IPS-NIHi7 (cell line): ENCODE data around the gene ATP5F1C.
"Not testable (repeated sequence)": the region's sequence is repeated elsewhere in the genome, so short reads cannot be mapped to it uniquely, and the experiment has no call there.

Experiments used
- DNase-seq: peaks from one replicate; pipeline ENCODE4 v3.0.0; 2012; ENCODE audit warnings: mixed read lengths; ENCODE audit errors: extremely low spot score

Gene ATP5F1C

DNA sequence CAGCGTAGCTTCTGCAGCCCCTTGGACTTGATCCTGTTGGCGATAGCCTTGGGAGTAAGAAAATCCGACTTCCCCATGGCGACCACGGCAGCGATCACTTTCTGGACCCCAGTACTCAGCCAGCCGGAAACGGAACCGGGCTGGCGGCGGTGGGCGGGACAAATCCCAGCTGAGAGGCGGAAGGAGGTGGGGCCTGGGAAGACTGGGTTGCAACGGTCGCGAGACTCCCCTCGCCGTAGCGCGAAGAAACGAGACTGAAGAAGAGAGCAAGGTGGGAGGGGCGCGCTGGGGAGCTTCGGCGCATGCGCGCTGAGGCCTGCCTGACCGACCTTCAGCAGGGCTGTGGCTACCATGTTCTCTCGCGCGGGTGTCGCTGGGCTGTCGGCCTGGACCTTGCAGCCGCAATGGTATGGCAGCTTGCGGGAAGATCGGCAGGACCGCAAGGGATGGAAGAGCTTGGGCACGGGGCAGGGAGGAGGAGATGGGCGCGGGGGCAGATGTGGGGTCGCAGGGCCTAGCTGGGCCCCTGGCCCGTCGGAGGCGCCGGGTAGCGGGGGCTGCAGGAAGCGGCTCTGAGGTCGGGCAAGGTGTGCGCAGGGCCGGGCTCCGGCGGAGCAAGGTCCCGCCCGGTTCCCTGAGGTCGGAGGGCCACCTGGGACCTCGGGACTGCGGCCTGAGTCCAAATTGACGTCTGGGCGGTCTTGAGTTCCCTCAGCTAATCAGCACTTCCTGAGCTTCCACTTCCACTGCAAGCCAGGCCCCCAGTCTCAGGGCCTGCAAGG is at the start of gene ATP5F1C, which contains the start of gene KIN:
Gene ATP5F1C, plus strand, starts transcription at position 321 of the 782 bp plus-strand sequence. Its CDS starts 31 bp downstream, at position 352.
Gene KIN, minus strand, starts transcription at position 137 of the 782 bp plus-strand sequence. Its CDS starts 60 bp downstream, at position 77.
- DNase-seq = peak; percentile 99

DNA sequence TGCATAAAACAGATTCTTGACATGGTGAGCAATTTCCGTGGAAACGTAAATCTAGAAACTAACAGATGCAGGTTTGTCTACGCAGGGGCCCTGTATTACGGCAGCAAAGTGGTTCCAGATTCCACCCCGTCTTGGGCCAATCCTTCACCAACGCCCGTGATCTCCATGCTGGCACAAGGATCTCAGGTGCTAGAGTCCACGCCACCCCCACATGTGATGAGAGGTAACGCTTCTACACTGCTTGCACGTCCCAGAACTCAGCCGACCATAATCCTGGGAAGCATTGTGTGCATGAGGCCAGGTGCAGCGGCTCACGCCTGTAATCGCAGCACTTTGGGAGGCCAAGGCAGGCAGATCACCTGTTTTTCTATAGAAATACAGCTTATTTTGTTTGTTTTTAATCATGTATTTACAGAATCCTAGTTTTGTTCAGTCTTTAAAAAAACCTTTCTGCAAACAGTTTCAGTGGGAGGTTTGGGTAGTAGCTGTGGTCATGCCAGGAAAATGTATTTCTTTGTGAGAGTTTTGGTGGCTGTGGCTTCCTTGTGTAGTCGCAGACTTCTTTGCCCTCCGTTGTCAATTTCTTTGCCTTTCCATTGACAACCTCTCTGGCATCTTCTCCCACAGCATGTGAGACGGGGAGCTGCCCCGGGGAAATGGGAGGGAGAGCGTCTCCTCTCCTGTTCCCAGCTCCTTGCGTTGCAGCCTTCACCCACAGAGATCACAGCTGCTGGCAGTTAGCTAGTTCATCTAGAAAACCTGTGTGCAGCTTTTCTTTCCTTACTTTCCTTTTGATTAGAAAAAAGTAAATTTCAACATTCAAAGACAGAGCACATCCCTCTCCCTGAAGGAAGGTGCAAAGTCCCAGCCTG is 49.2 kb upstream of the ATP5F1C start:
- no peak for DNase-seq

DNA sequence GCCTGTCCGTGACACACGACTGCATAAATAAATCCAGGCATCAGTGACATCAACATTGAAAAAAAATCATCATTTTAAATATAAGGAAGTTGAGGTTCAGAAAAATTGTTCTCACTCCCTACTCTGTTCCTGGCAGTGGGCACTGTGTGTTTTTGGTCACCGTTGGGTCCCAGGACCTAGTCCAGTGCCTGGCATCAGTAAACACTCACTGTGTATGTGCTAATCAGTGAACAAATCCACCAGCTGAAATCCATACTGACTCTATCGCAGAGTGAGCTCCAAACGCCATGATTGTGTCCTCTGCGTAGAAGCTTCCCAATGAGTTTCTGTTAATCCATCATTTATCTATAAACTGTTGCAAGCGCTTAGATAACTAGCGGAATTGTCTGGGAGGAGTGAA is 43.7 kb upstream of the ATP5F1C start:
- no peak for DNase-seq

DNA sequence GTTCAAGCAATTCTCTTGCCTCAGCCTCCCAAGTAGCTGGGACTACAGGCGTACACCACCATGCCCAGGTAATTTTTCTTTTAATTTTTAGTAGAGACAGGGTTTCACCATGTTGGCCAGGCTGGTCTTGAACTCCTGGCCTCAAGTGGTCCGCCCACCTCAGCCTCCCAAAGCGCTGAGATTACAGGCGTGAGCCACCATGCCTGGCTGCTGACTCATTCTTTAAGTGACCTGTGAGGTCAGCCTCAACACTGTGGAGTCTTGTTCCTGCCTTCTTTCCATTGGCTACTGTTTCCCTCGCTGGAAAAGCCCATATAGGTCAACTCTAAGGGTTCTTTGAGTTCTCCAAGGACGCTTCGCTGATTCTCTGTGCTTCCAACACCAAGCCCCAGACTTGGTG is 39.3 kb upstream of the ATP5F1C start:
- not testable (repeated sequence) for DNase-seq

DNA sequence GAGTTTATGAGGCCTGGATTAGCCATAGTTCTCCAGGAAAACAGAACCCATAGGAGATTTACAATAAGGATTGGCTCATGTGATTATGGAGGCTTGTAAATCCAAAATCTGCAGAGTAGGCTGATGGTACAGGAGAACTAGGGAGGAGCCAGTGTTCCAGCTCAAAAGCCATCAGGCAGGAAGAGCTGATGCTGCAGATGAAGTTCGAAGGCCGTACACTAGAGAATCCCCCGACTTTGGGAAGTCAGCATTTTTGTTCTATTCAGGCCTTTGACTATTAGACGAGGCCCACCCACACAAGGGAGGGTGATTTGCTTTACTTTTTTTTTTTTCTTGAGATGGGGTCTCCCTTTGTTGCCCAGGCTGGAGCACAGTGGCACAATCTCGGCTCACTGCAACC is 37.8 kb upstream of the ATP5F1C start:
- DNase-seq = no peak

DNA sequence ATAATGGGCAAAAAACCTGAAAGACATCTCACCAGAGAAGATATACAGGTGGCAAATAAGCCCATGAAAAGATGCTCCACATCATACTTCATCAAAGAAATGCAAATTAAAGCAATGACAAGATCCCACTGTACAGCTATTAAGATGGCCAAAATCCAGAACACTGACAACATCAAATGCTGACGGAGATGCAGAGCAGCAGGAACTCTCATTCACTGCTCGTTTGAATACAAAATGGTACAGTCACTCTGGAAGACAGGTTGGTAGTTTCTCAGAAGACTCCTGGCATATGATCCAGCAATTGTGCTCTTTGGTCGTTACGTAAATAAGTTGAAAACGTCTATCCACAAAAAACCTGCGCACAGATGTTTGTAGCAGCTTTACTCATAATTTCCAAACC is 35.7 kb upstream of the ATP5F1C start:
- DNase-seq = no peak

DNA sequence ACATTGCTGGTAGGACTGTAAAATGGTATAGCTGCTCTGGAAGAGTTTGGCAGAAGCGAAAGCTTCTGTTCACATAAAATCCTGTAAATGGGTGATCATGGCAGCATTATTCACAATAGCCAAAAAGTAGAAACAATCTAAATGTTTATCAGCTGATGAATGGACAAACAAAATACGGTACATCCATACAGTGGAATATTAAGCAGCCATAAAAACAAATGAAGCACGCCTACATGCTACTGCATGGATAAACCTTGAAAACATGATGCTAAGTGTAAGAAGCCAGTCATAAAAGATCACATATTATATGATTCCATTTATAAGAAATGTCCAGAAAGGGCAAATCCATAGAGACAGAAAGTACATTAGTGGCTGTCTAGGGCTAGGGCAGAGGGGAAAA is 32.9 kb upstream of the ATP5F1C start:
- DNase-seq = no peak

DNA sequence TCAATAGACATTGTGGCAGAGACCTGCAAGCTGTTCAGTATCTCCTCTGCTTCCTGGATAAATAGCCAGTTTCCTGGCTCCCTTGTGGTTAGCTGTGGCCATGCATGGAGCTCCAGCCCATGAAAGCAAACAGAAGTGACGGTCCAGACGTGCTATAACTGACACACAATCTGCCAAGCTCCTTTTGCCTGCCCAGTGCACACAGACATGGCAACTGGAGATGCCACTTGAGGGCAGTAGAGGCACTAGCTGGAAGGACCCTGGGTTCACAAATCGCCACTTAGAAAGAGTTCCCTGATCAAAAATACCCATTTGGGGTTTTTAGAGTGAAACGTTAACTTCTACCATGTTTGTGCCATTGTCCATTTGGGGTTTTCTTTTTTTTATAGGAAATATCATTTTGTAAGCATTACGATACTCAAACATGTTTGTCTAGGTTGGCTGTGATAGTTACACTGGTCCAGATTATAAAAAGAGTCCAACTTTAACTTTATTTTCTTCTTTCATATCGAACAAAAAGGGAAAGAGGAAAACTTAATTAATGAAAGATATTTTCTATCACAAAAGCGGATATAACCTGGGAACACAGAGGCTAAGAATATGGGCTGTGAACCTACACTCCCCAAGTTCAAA is 31.5 kb upstream of the ATP5F1C start:
- DNase-seq = peak; percentile 33

DNA sequence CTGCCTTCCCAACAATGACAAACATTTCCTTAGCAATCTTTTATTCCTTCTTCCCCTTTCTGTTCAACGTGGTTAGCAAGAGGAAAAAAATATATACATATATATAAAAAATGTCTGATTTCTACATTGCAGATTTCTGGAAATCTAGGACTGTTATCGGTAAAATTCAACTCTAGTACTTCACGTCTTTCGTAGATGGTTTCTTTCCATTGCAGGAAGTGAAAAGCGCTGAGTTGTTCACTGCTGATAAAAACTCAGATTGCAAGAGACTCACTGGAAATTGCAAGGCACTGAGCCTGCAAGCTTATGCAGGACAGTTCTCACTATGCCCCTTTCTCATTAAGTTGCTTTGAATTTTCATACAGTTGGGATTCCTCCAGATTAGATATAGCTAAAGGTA is 24.0 kb upstream of the ATP5F1C start:
- DNase-seq = no peak

DNA sequence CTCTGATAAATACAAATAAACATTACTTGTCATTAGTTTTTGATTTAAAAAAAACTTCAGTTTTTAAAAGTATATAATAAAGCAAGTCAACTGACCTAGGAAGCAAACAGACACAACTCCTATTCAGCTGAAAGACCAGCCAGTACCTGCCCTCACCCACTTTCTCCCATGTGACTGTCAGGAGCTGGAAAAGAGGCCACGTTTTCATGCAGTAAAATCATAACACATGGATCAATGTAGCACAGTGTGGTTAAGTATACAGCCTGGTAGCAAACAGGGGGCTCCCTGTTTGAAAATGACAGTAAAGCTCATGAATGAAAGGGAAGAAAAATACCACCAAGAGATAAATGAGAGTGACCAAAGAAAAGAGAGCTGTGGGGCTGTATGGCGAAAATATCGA is 21.7 kb upstream of the ATP5F1C start:
- no peak for DNase-seq

DNA sequence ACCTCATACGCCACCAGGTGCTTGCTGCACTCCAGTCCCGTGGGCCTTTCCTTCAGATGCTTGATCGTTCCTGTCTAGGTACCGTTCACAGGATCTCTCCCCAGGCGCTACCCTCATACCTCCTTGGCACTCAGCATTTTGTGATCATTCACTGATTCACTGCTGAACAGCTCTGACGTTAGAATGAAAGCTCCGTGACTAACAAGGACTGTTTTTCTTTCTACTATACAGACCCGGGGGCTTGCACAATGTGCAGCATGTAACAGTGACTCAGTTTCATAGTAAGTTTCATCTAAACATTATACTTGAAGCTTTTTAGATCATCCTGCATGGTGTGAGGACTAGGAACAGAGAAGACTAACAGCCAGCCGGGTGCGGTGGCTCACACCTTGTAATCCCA is 20.8 kb upstream of the ATP5F1C start:
- no peak for DNase-seq

DNA sequence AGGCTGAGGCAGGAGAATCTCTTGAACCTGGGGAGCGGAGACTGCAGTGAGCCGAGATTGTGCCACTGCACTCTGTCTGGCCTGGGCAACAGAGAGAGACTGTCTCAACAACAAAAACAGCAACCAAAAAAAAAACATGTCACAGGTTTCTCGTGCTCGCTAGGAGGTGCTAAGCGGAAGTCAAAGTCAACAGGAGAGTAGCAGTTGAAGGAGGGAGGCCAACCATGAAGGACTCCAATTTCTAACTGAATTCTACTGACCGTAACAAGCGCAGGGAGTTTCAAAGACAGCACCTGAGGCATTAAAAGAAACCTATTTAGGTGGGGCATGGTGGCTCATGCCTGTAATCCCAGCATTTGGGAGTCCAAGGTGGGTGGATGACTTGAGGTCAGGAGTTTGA is 19.6 kb upstream of the ATP5F1C start:
- DNase-seq = no peak

DNA sequence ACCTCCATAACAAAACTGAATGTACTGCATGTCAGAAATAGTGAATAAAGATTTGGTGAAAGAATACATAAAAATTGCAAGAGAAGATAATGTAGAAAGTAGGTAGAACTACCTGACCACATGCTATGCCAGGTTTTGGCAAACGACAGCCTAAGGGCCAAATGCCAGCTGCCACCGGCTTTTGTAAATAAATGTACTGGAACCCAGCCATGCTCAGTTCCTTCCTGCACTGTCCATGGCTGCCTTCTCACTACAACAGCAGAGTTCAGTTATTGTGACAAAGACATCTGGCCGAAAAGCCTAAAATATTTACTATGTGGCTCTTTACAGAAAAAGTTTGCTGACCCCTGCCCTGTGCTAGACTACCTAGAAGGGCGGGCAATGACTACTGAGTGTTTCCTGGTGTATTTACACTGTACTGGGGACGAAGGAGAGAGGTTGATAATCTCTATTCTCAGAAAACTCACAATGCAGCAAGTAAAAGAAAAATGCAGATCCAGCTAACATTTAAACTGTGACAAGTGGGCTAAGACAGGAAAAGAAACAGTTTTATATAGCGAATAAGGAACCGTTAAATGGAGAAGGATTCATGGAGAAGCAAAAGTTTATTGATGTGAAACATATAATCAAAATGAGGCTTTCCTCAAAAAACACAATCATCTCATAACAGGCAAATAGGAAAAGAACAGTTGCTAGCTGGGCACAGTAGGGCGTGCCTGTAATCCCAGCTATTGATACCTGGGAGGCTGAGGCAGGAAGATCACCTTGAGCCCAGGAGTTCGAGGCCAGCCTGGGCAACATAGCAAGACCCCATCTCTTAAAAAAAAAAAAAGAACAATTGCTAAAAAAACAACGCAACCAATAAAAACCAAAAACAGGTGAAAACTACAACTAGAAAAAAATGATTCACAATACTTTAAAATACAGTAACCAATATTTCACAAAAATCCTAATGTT is 13.9 kb upstream of the ATP5F1C start:
- DNase-seq = no peak

DNA sequence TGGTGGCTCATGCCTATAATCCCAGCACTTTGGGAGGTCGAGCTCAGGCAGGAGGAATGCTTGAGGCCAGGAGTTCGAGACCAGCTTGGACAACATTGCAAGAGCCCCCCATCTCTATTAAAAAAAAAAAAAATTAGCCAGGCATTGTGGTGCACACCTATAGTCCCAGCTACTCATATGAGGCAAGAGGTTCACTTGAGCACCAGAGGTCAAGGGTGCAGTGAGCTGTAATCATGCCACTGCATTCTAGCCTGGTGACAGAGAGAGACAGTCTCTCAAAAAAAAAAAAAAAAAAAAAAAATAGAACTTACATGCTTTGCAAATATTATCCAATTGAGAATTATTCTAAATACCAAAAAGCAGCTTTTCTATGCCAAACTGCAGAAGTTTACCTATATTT is 11.2 kb upstream of the ATP5F1C start:
- DNase-seq = no peak

DNA sequence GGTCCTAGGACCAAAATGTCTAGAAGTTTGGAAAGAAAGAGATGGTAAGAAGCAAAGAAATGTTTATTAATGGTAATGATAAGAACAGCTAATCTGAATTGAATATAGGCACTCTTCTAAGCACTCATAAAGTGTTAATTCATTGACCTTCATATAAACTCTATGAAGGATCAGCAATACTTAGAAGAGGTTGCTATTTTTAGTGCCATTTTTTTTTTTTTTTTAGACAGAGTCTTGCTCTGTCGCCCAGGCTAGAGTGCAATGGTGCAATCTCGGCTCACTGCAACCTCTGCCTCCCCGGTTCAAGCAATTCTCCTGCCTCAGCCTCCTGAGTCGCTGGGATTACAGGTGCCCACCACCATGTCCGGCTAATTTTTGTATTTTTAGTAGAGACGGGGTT is 5.8 kb upstream of the ATP5F1C start:
- not testable (repeated sequence) for DNase-seq

DNA sequence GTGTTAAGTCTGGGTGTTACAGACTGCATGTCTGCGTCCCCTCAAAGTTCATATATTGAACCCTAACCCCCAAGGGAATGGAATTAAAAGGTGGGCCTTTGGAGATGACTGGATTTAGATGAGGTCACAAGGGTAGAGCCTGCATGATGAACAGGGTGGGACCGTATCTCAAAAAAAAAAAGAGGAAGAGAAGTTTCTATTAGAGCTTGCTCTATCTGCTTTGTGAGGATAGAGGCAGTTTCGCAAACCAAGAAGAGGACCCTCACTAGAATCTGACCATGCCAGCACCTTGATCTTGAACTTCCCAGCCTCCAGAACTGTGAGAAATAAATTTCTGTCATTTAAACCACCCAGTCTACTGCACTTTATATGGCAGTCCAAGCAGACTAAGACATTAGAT is 1.5 kb upstream of the ATP5F1C start:
- DNase-seq = no peak

DNA sequence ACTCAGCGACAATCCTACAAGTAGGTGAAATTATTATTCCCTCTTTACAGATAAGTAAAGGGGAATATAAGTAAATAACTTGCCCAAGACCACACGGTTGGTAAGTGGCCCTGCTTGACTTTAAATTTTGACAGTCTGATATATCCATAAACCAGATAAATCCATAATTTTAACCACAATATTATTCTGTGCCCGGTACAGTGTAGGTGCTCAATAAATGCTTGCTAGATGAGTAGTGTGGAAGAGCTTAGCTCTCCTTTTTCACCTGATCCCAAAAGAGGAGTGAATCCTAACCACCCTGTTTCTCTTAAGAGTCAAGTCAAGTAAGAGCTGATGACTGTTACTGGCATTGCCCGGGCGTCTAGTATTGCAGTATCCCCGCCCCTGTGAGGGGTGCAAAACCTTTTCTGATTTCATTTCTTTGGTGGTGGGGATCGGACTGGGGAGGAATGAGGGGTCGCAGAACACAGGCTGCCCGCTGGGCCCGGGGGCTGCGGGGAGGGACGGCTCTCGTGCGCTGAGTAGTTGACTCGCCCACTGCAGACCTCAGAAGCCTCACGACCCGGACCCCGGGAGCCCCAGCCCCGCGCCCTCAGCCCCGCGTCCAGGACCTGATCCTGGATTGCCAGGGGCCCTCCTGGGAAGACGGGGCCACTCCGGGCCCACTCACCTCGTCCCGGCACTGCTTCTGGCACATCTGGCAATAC is 674 bp upstream of the ATP5F1C start:
- DNase-seq = no peak

DNA sequence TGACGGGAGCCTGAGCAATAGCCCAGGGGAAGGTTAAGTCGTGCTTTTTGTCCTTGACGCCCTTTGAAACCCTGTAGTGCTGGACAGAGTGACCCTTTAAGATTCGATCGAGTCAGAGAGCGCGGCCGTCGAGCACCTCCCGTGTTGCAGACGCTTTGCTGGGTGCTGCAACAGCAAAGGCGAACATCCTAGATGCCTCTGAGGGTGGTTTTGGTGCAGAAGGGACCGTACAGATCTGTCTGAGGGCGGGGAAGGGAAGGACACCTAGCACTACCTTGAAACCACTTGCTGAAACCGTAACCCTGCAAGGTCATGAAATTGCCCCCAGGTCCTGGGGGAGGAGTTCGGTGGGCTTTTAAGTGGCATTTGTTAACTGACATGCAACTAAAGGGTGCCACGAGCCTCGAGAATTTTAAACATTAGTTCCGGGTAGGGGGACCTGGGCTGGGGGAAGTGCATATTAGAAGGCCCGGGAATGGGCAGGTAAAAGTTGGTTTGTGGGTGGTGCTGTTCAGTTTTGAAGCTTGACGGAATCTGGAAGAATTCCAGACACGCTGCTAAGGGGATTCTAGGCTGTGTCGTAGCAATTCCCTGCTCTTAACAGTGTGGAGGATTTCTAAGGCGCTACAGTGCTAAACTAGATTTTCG is 786 bp downstream of the ATP5F1C start:
- no peak for DNase-seq

DNA sequence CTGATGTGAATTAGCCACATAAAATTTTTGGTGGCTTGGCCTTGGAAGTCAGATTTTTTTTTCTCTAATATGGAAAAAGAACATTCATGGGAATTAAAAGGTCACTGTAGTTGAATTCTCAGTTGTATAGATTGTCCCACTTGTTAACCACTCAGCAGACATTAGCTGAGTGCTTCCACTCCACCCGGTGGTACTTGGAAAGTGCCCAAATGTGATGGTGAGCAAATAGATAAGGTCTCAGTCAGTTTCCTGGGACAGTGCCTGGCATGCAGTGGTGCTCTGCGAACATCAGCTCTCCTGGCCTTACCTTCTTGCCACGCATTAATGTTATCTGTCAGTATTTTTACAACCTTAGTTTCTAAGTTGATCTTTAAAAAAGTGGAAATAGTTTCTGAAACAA is 1.4 kb downstream of the ATP5F1C start:
- no peak for DNase-seq

DNA sequence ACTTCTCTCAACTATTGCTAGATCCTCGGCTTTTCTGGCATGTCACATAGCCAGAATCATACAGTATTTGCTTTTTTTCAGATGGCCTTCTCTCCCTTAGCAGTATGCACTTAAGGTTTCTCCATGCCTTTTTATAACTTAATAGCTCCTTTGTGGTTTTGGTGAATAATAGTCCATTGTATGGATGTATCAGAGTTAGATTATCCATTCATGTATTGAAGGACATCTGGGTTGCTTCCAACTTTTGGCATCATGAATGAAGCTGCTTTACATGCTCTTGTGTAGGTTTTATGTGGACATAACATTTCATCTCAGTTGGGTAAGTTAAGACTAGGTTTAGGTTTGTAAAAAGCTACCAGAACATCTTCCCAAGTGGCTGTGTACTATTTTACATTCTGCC is 4.6 kb downstream of the ATP5F1C start:
- no peak for DNase-seq
